T47D (cell line): ENCODE data around the gene MFAP3.

Experiments
- DNase-seq, 2 experiments: peaks; one replicate each; pipeline versions ENCODE4 v3.0.0 to v3.0.0-alpha.2; 2011 to 2012; ENCODE audit warnings: low read depth in 1 of 2, low spot score in 1 of 2
- JUND ChIP-seq: IDR thresholded peaks from 2 replicates; pipeline ENCODE4 v1.6.1; 2012; ENCODE audit warnings: low read depth
- in situ Hi-C: cut with HindIII; loops from 2 replicates; pipeline ENCODE4 v1.10.0; 2016; ENCODE audit warnings: low sequenced_read_pairs, low pct_unique_long_range_greater_than_20kb

Gene MFAP3

GRCh38 chr5:154086146-154086545, 47.4 kb downstream of the MFAP3 start:
- no peak for TF ChIP-seq JUND
- in situ Hi-C loops, result no loop called here
- no peak for DNase-seq

GRCh38 chr5:154086641-154087040, 47.9 kb downstream of the MFAP3 start:
- no peak for DNase-seq
- no peak for TF ChIP-seq JUND
- in situ Hi-C loops, result no loop called here

- in situ Hi-C loops, result no loop called here
These were observed 48.5 kb downstream of the MFAP3 start for GRCh38 chr5:154087260-154087659.

GRCh38 chr5:154088801-154089200, 50.0 kb downstream of the MFAP3 start:
- in situ Hi-C loops, result no loop called here
- TF ChIP-seq JUND, result no peak
- DNase-seq, result no peak

More at GRCh38 chr5:154087260-154087659, 48.5 kb downstream of the MFAP3 start:
- no peak for TF ChIP-seq JUND
- DNase-seq, result peak in 1 of 2 experiments; percentile 57

GRCh38 chr5:154090656-154091055, 51.9 kb downstream of the MFAP3 start:
- in situ Hi-C loops, result no loop called here
- DNase-seq, result peak in 1 of 2 experiments; percentile 27
- TF ChIP-seq JUND, result no peak

GRCh38 chr5:154092356-154093141, 53.8 kb downstream of the MFAP3 start:
- in situ Hi-C loops, result no loop called here
- TF ChIP-seq JUND, result no peak
- DNase-seq, result peak in 1 of 2 experiments; percentile 57

GRCh38 chr5:154093142-154093532, 54.4 kb downstream of the MFAP3 start:
- DNase-seq, result no peak
- TF ChIP-seq JUND, result no peak
- in situ Hi-C loops, result no loop called here

GRCh38 chr5:154095904-154096303, 57.1 kb downstream of the MFAP3 start:
- in situ Hi-C loops, result no loop called here
- no peak for TF ChIP-seq JUND

GRCh38 chr5:154097031-154097430, 58.3 kb downstream of the MFAP3 start:
- in situ Hi-C loops, result no loop called here
- no peak for TF ChIP-seq JUND
- peak in 1 of 2 experiments; percentile 85 for DNase-seq

More at GRCh38 chr5:154095904-154096303, 57.1 kb downstream of the MFAP3 start:
- no peak for DNase-seq

- TF ChIP-seq JUND, result no peak
- DNase-seq, result no peak
- in situ Hi-C loops, result no loop called here
These were observed 59.7 kb downstream of the MFAP3 start for GRCh38 chr5:154098465-154098864.

- TF ChIP-seq JUND, result no peak
- no peak for DNase-seq
- in situ Hi-C loops, result no loop called here
These were observed 62.4 kb downstream of the MFAP3 start for GRCh38 chr5:154101184-154101583.

GRCh38 chr5:154103233-154103632, 64.5 kb downstream of the MFAP3 start:
- no peak for DNase-seq
- TF ChIP-seq JUND, result no peak
- in situ Hi-C loops, result no loop called here
